A549 (cell line): ENCODE data around the gene PDLIM1. TPM values are rescaled to one million over a fixed set of nuclear protein-coding genes. Genes with fewer than 3 reads are reported as not detected.

Source experiments
- ATAC-seq, 2 experiments: fragments of 200-7000 bp in 1 of 2; fragments of >200 bp in 1 of 2; cut with Nextera tagmentation in 1 of 2; cut with Tn5 transposase in 1 of 2; 3 replicates each; pipeline versions ENCODE4 v1.8.0 to v1.9.1; 2018 to 2020; ENCODE audit warnings: mild to moderate bottlenecking in 1 of 2, moderate library complexity in 1 of 2
- CTCF ChIA-PET: fragments of 300-600 bp; sonication (Branson Sonifier 250); formaldehyde crosslinking; extraction: SDS; loops from one replicate; lab custom pipeline; 2021; ENCODE audit warnings: antibody characterized with exemption, inconsistent platforms; lab: Yijun Ruan, JAX
- POLR2A ChIA-PET: fragments of 350-600 bp; formaldehyde crosslinking; extraction: SDS; loops from one replicate; lab custom pipeline; 2021; ENCODE audit warnings: antibody characterized with exemption, inconsistent platforms; lab: Yijun Ruan, JAX
- DNase-seq, 2 experiments: peaks; one replicate each; pipeline versions ENCODE4 v3.0.0 to v3.0.0-alpha.2; 2011 to 2016; ENCODE audit warnings: low read depth in 1 of 2, low spot score in 1 of 2
- FAIRE-seq: peaks from 2 replicates; lab custom pipeline; 2011; peaks lifted over from hg19 to GRCh38; lab: Jason Lieb, UNC
- H3K27ac ChIP-seq, 2 experiments: fragments of >200 bp; sonication (Bioruptor Twin); formaldehyde crosslinking; 3 replicates each; pipeline ENCODE4 v1.5.1; 2016 to 2017
- H3K4me1 ChIP-seq: fragments of >200 bp; sonication (Bioruptor Twin); formaldehyde crosslinking; 3 replicates; pipeline ENCODE4 v1.6.1; 2016
- H3K4me2 ChIP-seq: fragments of >200 bp; sonication (Bioruptor Twin); formaldehyde crosslinking; 3 replicates; pipeline ENCODE4 v1.6.1; 2016
- H3K4me3 ChIP-seq: fragments of >200 bp; sonication (Bioruptor Twin); formaldehyde crosslinking; 3 replicates; pipeline ENCODE4 v1.5.1; 2016
- H3K9me3 ChIP-seq: fragments of >200 bp; sonication (Bioruptor Twin); formaldehyde crosslinking; 3 replicates; pipeline ENCODE4 v1.6.1; 2016
- BHLHE40 ChIP-seq: IDR thresholded peaks from 2 replicates; pipeline ENCODE4 v1.6.1; 2012; ENCODE audit warnings: low read depth, low read length, inconsistent platforms
- CEBPB ChIP-seq, 2 experiments: fragments of >200 bp in 1 of 2; sonication (Bioruptor Twin) in 1 of 2; formaldehyde crosslinking in 1 of 2; IDR thresholded peaks; 2 replicates each; pipeline ENCODE4 v1.6.1; 2012 to 2016
- CHD2 ChIP-seq: fragments of 150-350 bp; IDR thresholded peaks from 2 replicates; pipeline ENCODE4 v1.6.1; 2014; ENCODE audit warnings: low read length; ENCODE audit not compliant: partially characterized antibody
- CHD4 ChIP-seq: fragments of 200-600 bp; sonication (generic); IDR thresholded peaks from 2 replicates; pipeline ENCODE4 v1.6.1; 2016; ENCODE audit warnings: antibody characterized with exemption, mild to moderate bottlenecking, borderline replicate concordance
- EHF ChIP-seq: fragments of 250-450 bp; sonication (Bioruptor Pico); IDR thresholded peaks from 2 replicates; pipeline ENCODE4 v1.5.0; 2020; ENCODE audit warnings: mild to moderate bottlenecking
- EP300 ChIP-seq, 2 experiments: fragments of >200 bp; sonication (Bioruptor Twin); formaldehyde crosslinking; IDR thresholded peaks; 2 replicates in 1 of 2; 3 replicates in 1 of 2; pipeline ENCODE4 v1.6.1; 2016 to 2017
- ESRRA ChIP-seq: fragments of 150-350 bp; IDR thresholded peaks from 2 replicates; pipeline ENCODE4 v1.6.1; 2014; ENCODE audit warnings: mild to moderate bottlenecking, low read length, borderline replicate concordance
- FOSB ChIP-seq: fragments of 250-450 bp; sonication (Bioruptor Pico); IDR thresholded peaks from 2 replicates; pipeline ENCODE4 v1.5.0; 2020; ENCODE audit warnings: mild to moderate bottlenecking, moderate library complexity
- FOSL2 ChIP-seq, 2 experiments: fragments of 450-650 bp in 1 of 2; fragments of >200 bp in 1 of 2; sonication (Bioruptor Twin) in 1 of 2; formaldehyde crosslinking; IDR thresholded peaks; 2 replicates each; pipeline versions ENCODE4 v1.5.0 to v1.6.1; 2016 to 2020; ENCODE audit warnings: mild to moderate bottlenecking in 1 of 2, moderate library complexity in 1 of 2
- FOXS1 ChIP-seq: fragments of 250-450 bp; sonication (Bioruptor Pico); IDR thresholded peaks from 2 replicates; pipeline ENCODE4 v1.5.0; 2020; ENCODE audit warnings: mild to moderate bottlenecking, moderate library complexity
- JUNB ChIP-seq: fragments of >200 bp; sonication (Bioruptor Twin); formaldehyde crosslinking; IDR thresholded peaks from 2 replicates; pipeline ENCODE4 v1.6.1; 2016
- MAZ ChIP-seq: fragments of 150-350 bp; IDR thresholded peaks from 2 replicates; pipeline ENCODE4 v1.6.1; 2014; ENCODE audit warnings: antibody characterized with exemption, low read depth, low read length, borderline replicate concordance
- NFE2L2 ChIP-seq: fragments of 150-350 bp; conservative IDR thresholded peaks from 2 replicates; pipeline ENCODE4 v1.6.1; 2014; ENCODE audit warnings: low read length
- NPAS2 ChIP-seq: fragments of 250-450 bp; sonication (Bioruptor Pico); IDR thresholded peaks from 2 replicates; pipeline ENCODE4 v1.8.0; 2022; ENCODE audit warnings: mild to moderate bottlenecking, moderate library complexity, borderline replicate concordance
- NR3C1 ChIP-seq: fragments of >200 bp; sonication (Bioruptor Twin); formaldehyde crosslinking; IDR thresholded peaks from 3 replicates; pipeline ENCODE4 v1.6.1; 2017
- RAD21 ChIP-seq, 2 experiments: fragments of >200 bp in 1 of 2; sonication (Bioruptor Twin) in 1 of 2; formaldehyde crosslinking in 1 of 2; IDR thresholded peaks in 1 of 2; conservative IDR thresholded peaks in 1 of 2; 2 replicates in 1 of 2; 3 replicates in 1 of 2; pipeline ENCODE4 v1.6.1; 2012 to 2018; ENCODE audit warnings: inconsistent platforms in 1 of 2
- RCOR1 ChIP-seq: fragments of 150-350 bp; IDR thresholded peaks from 2 replicates; pipeline ENCODE4 v1.6.1; 2014; ENCODE audit warnings: antibody characterized with exemption, low read length, low read depth
- TP53 ChIP-seq: fragments of 250-450 bp; sonication (Bioruptor Pico); IDR thresholded peaks from 2 replicates; pipeline ENCODE4 v1.5.0; 2021; ENCODE audit warnings: mild to moderate bottlenecking, moderate library complexity
- ZC3H11A ChIP-seq: fragments of 450-650 bp; IDR thresholded peaks from 2 replicates; pipeline ENCODE4 v1.6.1; 2014; ENCODE audit warnings: antibody characterized with exemption, mild to moderate bottlenecking
- ZNF302 ChIP-seq: fragments of 250-450 bp; sonication (Bioruptor Pico); IDR thresholded peaks from 2 replicates; pipeline ENCODE4 v1.9.0; 2021; ENCODE audit warnings: inconsistent platforms, mild to moderate bottlenecking, moderate library complexity
- WGBS: methylation state at CpG from one replicate; pipeline ENCODE4 v1.1.6; 2017; ENCODE audit errors: missing lambda C conversion rate; 5-methylcytosine and 5-hydroxymethylcytosine counted together
- polyA plus RNA-seq, 4 experiments: library from polyadenylated mRNA; depleted of rRNA in 3 of 4; stranded (reverse); fragments of >200 nt; fragmentation: RNase III in 1 of 4; extraction: RNeasy Plus Mini Kit Qiagen cat#74134 plus additional on column Dnase treatment in 1 of 4; gene quantifications; 2 replicates in 3 of 4; 3 replicates in 1 of 4; pipeline ENCODE4 v1.2.3, GENCODE V29; 2011 to 2017
- TF ChIP-seq, protein P1 (sequence below): fragments of >200 bp; sonication (Bioruptor Twin); formaldehyde crosslinking; IDR thresholded peaks from 2 replicates; pipeline ENCODE4 v1.6.1; 2016
- TF ChIP-seq, protein P2 (sequence below): IDR thresholded peaks from 2 replicates; pipeline ENCODE4 v1.6.1; 2012; ENCODE audit warnings: low read depth, borderline replicate concordance
- TF ChIP-seq, protein P3 (sequence below): fragments of 250-450 bp; sonication (Bioruptor Pico); IDR thresholded peaks from 2 replicates; pipeline ENCODE4 v1.5.0; 2021; ENCODE audit warnings: mild to moderate bottlenecking, moderate library complexity, borderline replicate concordance
- TF ChIP-seq, protein P4 (sequence below): IDR thresholded peaks from 2 replicates; pipeline ENCODE4 v1.6.1; 2012
- TF ChIP-seq, protein P5 (sequence below): fragments of 200-600 bp; sonication (generic); IDR thresholded peaks from 2 replicates; pipeline ENCODE4 v1.6.1; 2016; ENCODE audit warnings: antibody characterized with exemption, mild to moderate bottlenecking, moderate library complexity
- TF ChIP-seq, protein P6 (sequence below): fragments of 250-450 bp; sonication (Bioruptor Pico); IDR thresholded peaks from 2 replicates; pipeline ENCODE4 v1.5.0; 2020; ENCODE audit warnings: low read depth, mild to moderate bottlenecking, moderate library complexity
- TF ChIP-seq, protein P7 (sequence below): IDR thresholded peaks from 2 replicates; pipeline ENCODE4 v1.6.1; 2012
- TF ChIP-seq, protein P8 (sequence below): fragments of 150-350 bp; IDR thresholded peaks from 2 replicates; pipeline ENCODE4 v1.6.1; 2014; ENCODE audit warnings: low read depth, mild to moderate bottlenecking, low read length

Gene PDLIM1
- polyA plus RNA-seq, 2 of the 4 experiments (the other 2 are of a cell fraction) = 92.5 to 128 TPM

DNA sequence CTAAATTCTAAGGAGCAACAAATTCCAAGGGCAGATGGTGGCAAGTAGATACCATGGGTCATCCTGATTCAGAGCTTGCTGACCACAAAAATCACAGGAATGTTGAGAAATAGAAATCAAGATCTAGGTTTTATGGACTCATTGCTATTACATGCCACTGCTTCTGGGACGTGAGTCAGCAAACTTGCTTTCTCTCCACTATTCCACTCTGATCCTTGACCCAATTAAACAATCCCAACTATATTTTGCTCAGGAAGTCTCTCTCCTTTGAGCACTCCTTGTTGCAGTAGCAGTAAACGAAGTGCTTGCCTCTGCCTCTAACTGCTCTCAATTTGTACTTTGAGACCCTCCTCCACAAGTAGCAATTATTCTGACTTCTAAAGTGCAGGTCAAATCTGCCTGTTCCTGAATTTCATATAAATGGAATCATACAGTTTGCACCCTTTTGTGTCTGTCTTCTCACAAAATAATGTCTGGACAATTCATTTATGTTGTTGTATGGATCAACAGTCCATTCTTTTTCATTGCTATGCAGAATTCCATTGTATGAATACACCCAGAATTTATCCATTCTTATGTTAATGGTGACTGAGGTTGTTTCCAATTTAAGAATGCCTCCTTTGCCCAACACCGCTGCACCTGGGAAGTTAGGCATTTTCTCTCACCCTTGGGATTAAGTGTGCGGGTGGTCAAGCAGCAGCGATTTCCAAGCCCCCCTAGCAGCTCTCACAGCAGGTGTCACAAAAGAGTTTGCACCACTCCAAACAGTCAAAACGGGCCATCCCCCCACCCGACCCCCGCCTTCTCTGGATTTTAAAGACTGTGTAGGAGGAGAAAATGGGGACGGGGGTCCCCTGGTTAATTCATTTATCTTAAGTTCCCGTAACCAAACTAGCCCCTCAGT, 60.8 kb downstream of the PDLIM1 start:
- POLR2A ChIA-PET = interaction anchor here (0.9 to 1.5 kb wide), 2 partner anchors 48 to 58 kb away, joined by 3 read pairs; no protein-coding TSS in a partner anchor
- Histone ChIP-seq H3K27ac (peak overlapping the region; percentile 93), H3K9me3 (no peaks in the 10 kb centered on the region), H3K4me3 (no peak overlapping the region; the same call in 2 of the 3 replicates), H3K4me1 (peaks cover 39% of the 10 kb centered on the region), H3K4me2 (peak overlapping the region; percentile 70)
- peak; percentile 60 to 91 for DNase-seq
- peak; percentile 96 to 97 for ATAC-seq
- 60% methylated on average over 10 of the region's 10 CpGs for WGBS
- CTCF ChIA-PET = interaction anchor here (0.7 to 4.2 kb wide), 4 partner anchors 13 to 201 kb away, joined by 3 to 16 read pairs (median 8); no protein-coding TSS in a partner anchor
- FAIRE-seq = peak; percentile 96
- TF ChIP-seq, protein P1, sequence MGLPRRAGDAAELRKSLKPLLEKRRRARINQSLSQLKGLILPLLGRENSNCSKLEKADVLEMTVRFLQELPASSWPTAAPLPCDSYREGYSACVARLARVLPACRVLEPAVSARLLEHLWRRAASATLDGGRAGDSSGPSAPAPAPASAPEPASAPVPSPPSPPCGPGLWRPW = no peak
- no peak for TF ChIP-seq TP53 (CRISPR knock-in tag)
- TF ChIP-seq, protein P2, sequence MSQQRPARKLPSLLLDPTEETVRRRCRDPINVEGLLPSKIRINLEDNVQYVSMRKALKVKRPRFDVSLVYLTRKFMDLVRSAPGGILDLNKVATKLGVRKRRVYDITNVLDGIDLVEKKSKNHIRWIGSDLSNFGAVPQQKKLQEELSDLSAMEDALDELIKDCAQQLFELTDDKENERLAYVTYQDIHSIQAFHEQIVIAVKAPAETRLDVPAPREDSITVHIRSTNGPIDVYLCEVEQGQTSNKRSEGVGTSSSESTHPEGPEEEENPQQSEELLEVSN = no peak
- no peak for TF ChIP-seq RCOR1
- TF ChIP-seq EP300 (IDR thresholded peaks at IDR 0.05) = peak; percentile 56 to 80; a peak in 3 of 5 replicates
- TF ChIP-seq NR3C1 = no peak
- TF ChIP-seq, protein P3, sequence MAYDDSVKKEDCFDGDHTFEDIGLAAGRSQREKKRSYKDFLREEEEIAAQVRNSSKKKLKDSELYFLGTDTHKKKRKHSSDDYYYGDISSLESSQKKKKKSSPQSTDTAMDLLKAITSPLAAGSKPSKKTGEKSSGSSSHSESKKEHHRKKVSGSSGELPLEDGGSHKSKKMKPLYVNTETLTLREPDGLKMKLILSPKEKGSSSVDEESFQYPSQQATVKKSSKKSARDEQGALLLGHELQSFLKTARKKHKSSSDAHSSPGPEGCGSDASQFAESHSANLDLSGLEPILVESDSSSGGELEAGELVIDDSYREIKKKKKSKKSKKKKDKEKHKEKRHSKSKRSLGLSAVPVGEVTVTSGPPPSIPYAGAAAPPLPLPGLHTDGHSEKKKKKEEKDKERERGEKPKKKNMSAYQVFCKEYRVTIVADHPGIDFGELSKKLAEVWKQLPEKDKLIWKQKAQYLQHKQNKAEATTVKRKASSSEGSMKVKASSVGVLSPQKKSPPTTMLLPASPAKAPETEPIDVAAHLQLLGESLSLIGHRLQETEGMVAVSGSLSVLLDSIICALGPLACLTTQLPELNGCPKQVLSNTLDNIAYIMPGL (CRISPR knock-in tag) = no peak
- TF ChIP-seq, protein P4, sequence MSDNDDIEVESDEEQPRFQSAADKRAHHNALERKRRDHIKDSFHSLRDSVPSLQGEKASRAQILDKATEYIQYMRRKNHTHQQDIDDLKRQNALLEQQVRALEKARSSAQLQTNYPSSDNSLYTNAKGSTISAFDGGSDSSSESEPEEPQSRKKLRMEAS = peak; percentile 67
- peak; percentile 3 to 26; a peak in 1 of 5 replicates for TF ChIP-seq RAD21 (conservative IDR thresholded peaks at IDR 0.05 in 1 of 2, IDR thresholded peaks at IDR 0.05 in 1 of 2)
- TF ChIP-seq, protein P5, sequence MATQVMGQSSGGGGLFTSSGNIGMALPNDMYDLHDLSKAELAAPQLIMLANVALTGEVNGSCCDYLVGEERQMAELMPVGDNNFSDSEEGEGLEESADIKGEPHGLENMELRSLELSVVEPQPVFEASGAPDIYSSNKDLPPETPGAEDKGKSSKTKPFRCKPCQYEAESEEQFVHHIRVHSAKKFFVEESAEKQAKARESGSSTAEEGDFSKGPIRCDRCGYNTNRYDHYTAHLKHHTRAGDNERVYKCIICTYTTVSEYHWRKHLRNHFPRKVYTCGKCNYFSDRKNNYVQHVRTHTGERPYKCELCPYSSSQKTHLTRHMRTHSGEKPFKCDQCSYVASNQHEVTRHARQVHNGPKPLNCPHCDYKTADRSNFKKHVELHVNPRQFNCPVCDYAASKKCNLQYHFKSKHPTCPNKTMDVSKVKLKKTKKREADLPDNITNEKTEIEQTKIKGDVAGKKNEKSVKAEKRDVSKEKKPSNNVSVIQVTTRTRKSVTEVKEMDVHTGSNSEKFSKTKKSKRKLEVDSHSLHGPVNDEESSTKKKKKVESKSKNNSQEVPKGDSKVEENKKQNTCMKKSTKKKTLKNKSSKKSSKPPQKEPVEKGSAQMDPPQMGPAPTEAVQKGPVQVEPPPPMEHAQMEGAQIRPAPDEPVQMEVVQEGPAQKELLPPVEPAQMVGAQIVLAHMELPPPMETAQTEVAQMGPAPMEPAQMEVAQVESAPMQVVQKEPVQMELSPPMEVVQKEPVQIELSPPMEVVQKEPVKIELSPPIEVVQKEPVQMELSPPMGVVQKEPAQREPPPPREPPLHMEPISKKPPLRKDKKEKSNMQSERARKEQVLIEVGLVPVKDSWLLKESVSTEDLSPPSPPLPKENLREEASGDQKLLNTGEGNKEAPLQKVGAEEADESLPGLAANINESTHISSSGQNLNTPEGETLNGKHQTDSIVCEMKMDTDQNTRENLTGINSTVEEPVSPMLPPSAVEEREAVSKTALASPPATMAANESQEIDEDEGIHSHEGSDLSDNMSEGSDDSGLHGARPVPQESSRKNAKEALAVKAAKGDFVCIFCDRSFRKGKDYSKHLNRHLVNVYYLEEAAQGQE = no peak
- no peak for TF ChIP-seq NPAS2 (CRISPR knock-in tag)
- TF ChIP-seq BHLHE40 = no peak
- peak; percentile 72 to 86 for TF ChIP-seq CEBPB (IDR thresholded peaks at IDR 0.05)
- TF ChIP-seq FOXS1 = no peak
- TF ChIP-seq FOSL2 (IDR thresholded peaks at IDR 0.05) = peak; percentile 72
- TF ChIP-seq FOSL2 (CRISPR knock-in tag; IDR thresholded peaks at IDR 0.05) = peak; percentile 88
- TF ChIP-seq, protein P6, sequence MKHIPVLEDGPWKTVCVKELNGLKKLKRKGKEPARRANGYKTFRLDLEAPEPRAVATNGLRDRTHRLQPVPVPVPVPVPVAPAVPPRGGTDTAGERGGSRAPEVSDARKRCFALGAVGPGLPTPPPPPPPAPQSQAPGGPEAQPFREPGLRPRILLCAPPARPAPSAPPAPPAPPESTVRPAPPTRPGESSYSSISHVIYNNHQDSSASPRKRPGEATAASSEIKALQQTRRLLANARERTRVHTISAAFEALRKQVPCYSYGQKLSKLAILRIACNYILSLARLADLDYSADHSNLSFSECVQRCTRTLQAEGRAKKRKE = peak; percentile 85; the same call in 1 of the 2 replicates
- no peak for TF ChIP-seq FOSB
- no peak for TF ChIP-seq MAZ
- TF ChIP-seq EHF (CRISPR knock-in tag) = no peak
- TF ChIP-seq, protein P7, sequence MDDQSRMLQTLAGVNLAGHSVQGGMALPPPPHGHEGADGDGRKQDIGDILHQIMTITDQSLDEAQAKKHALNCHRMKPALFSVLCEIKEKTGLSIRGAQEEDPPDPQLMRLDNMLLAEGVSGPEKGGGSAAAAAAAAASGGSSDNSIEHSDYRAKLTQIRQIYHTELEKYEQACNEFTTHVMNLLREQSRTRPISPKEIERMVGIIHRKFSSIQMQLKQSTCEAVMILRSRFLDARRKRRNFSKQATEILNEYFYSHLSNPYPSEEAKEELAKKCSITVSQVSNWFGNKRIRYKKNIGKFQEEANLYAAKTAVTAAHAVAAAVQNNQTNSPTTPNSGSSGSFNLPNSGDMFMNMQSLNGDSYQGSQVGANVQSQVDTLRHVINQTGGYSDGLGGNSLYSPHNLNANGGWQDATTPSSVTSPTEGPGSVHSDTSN = no peak
- peak; percentile 88 for TF ChIP-seq NFE2L2
- TF ChIP-seq ZC3H11A = no peak
- TF ChIP-seq CHD2 = no peak
- TF ChIP-seq ESRRA = no peak
- TF ChIP-seq CHD4 = no peak
- TF ChIP-seq ZNF302 (CRISPR knock-in tag) = no peak
- TF ChIP-seq JUNB = peak; percentile 86
- TF ChIP-seq, protein P8, sequence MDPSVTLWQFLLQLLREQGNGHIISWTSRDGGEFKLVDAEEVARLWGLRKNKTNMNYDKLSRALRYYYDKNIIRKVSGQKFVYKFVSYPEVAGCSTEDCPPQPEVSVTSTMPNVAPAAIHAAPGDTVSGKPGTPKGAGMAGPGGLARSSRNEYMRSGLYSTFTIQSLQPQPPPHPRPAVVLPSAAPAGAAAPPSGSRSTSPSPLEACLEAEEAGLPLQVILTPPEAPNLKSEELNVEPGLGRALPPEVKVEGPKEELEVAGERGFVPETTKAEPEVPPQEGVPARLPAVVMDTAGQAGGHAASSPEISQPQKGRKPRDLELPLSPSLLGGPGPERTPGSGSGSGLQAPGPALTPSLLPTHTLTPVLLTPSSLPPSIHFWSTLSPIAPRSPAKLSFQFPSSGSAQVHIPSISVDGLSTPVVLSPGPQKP = no peak
